H9 (cell line): ENCODE results near the gene COL4A1. TPM values are rescaled to one million over a fixed set of nuclear protein-coding genes. Genes with fewer than 3 reads are reported as not detected.

Experiments
- DNase-seq: peaks from one replicate; pipeline ENCODE4 v3.0.0-alpha.2; 2017
- H2AFZ ChIP-seq: one replicate; pipeline ENCODE4 v1.6.1; 2013; ENCODE audit warnings: mild to moderate bottlenecking, low read length, control low read depth, moderate library complexity
- H2AK5ac ChIP-seq: 2 replicates; pipeline ENCODE4 v1.6.1; 2013; ENCODE audit warnings: low read length, control low read depth, mixed read lengths; ENCODE audit not compliant: insufficient read length
- H2BK120ac ChIP-seq: one replicate; pipeline ENCODE4 v1.6.1; 2013; ENCODE audit warnings: low read depth, mild to moderate bottlenecking, low read length, control low read depth, inconsistent platforms; ENCODE audit not compliant: poor library complexity, severe bottlenecking
- H2BK12ac ChIP-seq: 2 replicates; pipeline ENCODE4 v1.6.1; 2013; ENCODE audit warnings: low read length, control low read depth, mixed read lengths, low read depth; ENCODE audit not compliant: insufficient read length
- H2BK15ac ChIP-seq: 2 replicates; pipeline ENCODE4 v1.6.1; 2013; ENCODE audit warnings: low read depth, low read length, control low read depth
- H2BK20ac ChIP-seq: one replicate; pipeline ENCODE4 v1.6.1; 2013; ENCODE audit warnings: low read depth, mild to moderate bottlenecking, low read length, control low read depth, inconsistent platforms; ENCODE audit not compliant: poor library complexity, severe bottlenecking
- H2BK5ac ChIP-seq: 2 replicates; pipeline ENCODE4 v1.6.1; 2013; ENCODE audit warnings: low read length, control low read depth, mixed read lengths; ENCODE audit not compliant: insufficient read length
- H3K14ac ChIP-seq: 2 replicates; pipeline ENCODE4 v1.6.1; 2013; ENCODE audit warnings: low read length, control low read depth; ENCODE audit not compliant: insufficient read depth
- H3K18ac ChIP-seq: 2 replicates; pipeline ENCODE4 v1.6.1; 2013; ENCODE audit warnings: low read depth, mild to moderate bottlenecking, mixed read lengths, low read length, control low read depth; ENCODE audit not compliant: insufficient read length
- H3K23ac ChIP-seq: 2 replicates; pipeline ENCODE4 v1.6.1; 2013; ENCODE audit warnings: low read length, control low read depth, mixed read lengths, low read depth; ENCODE audit not compliant: insufficient read length
- H3K23me2 ChIP-seq: 2 replicates; pipeline ENCODE4 v1.6.1; 2013; ENCODE audit warnings: low read depth, mild to moderate bottlenecking, mixed read lengths, low read length, control low read depth; ENCODE audit not compliant: insufficient read length, poor library complexity, severe bottlenecking
- H3K27ac ChIP-seq: 2 replicates; pipeline ENCODE4 v1.5.1; 2013; ENCODE audit warnings: low read length, control low read depth, mixed read lengths, low read depth; ENCODE audit not compliant: insufficient read length
- H3K27me3 ChIP-seq: 2 replicates; pipeline ENCODE4 v1.6.1; 2013; ENCODE audit warnings: low read length, control low read depth, inconsistent platforms; ENCODE audit not compliant: insufficient read depth
- H3K4ac ChIP-seq: 2 replicates; pipeline ENCODE4 v1.6.1; 2013; ENCODE audit warnings: low read depth, mild to moderate bottlenecking, control low read depth, inconsistent platforms, low read length, moderate library complexity
- H3K4me1 ChIP-seq: 2 replicates; pipeline ENCODE4 v1.6.1; 2013; ENCODE audit warnings: low read length, control low read depth, inconsistent platforms; ENCODE audit not compliant: insufficient read depth
- H3K4me2 ChIP-seq: 2 replicates; pipeline ENCODE4 v1.6.1; 2013; ENCODE audit warnings: low read length, control low read depth, mixed read lengths; ENCODE audit not compliant: insufficient read length, insufficient read depth
- H3K56ac ChIP-seq: 2 replicates; pipeline ENCODE4 v1.6.1; 2013; ENCODE audit warnings: low read depth, mild to moderate bottlenecking, mixed read lengths, low read length, control low read depth; ENCODE audit not compliant: insufficient read length
- H3K79me1 ChIP-seq: 2 replicates; pipeline ENCODE4 v1.6.1; 2013; ENCODE audit warnings: low read depth, mild to moderate bottlenecking, moderate library complexity, low read length, control low read depth, inconsistent platforms; ENCODE audit not compliant: insufficient read depth, poor library complexity, severe bottlenecking
- H3K79me2 ChIP-seq: 2 replicates; pipeline ENCODE4 v1.6.1; 2013; ENCODE audit warnings: low read length, control low read depth, inconsistent platforms; ENCODE audit not compliant: insufficient read depth
- H3K9ac ChIP-seq: 2 replicates; pipeline ENCODE4 v1.6.1; 2013; ENCODE audit warnings: low read length, control low read depth, mixed read lengths; ENCODE audit not compliant: insufficient read length; ENCODE audit errors: extremely low read depth
- H3K9me3 ChIP-seq: one replicate; pipeline ENCODE4 v1.6.1; 2013; ENCODE audit warnings: low read depth, low read length, inconsistent platforms; ENCODE audit not compliant: control insufficient read depth
- H3T11ph ChIP-seq: one replicate; pipeline ENCODE4 v1.6.1; 2013; ENCODE audit warnings: mild to moderate bottlenecking, low read length, control low read depth, inconsistent platforms
- H4K20me1 ChIP-seq: one replicate; pipeline ENCODE4 v1.6.1; 2013; ENCODE audit not compliant: control insufficient read depth, insufficient read length, insufficient read depth
- H4K5ac ChIP-seq: 2 replicates; pipeline ENCODE4 v1.6.1; 2013; ENCODE audit warnings: low read depth, mild to moderate bottlenecking, mixed read lengths, low read length, control low read depth; ENCODE audit not compliant: insufficient read length
- H4K8ac ChIP-seq: replicated peaks from 2 replicates; pipeline ENCODE4 v1.6.1; 2013; ENCODE audit warnings: low read length, control low read depth, mixed read lengths, low read depth; ENCODE audit not compliant: insufficient read length
- H4K91ac ChIP-seq: 2 replicates; pipeline ENCODE4 v1.6.1; 2013; ENCODE audit warnings: low read depth, mild to moderate bottlenecking, moderate library complexity, mixed read lengths, low read length, control low read depth; ENCODE audit not compliant: insufficient read length
- H3K27ac Mint-ChIP-seq, 3 experiments: 2 replicates in 2 of 3; 3 replicates in 1 of 3; pipeline ENCODE4 v1.8.0; 2020 to 2021; ENCODE audit warnings: mixed read lengths in 3 of 3, mild to moderate bottlenecking in 1 of 3, moderate library complexity in 1 of 3
- H3K27me3 Mint-ChIP-seq: 2 replicates; pipeline ENCODE4 v1.8.0; 2021; ENCODE audit warnings: low read depth, mild to moderate bottlenecking, moderate library complexity, mixed read lengths
- H3K36me3 Mint-ChIP-seq, 3 experiments: 2 replicates in 2 of 3; 3 replicates in 1 of 3; pipeline ENCODE4 v1.8.0; 2020 to 2021; ENCODE audit warnings: low read depth in 3 of 3, mixed read lengths in 3 of 3; ENCODE audit not compliant: insufficient read depth in 1 of 3
- H3K4me1 Mint-ChIP-seq, 2 experiments: 2 replicates each; pipeline ENCODE4 v1.8.0; 2020; ENCODE audit warnings: mixed read lengths in 2 of 2
- H3K4me3 Mint-ChIP-seq, 2 experiments: 2 replicates in 1 of 2; 3 replicates in 1 of 2; pipeline ENCODE4 v1.8.0; 2020 to 2021; ENCODE audit warnings: mild to moderate bottlenecking in 2 of 2, mixed read lengths in 2 of 2, moderate library complexity in 1 of 2
- H3K9me3 Mint-ChIP-seq, 2 experiments: 2 replicates in 1 of 2; 3 replicates in 1 of 2; pipeline ENCODE4 v1.8.0; 2020; ENCODE audit warnings: mild to moderate bottlenecking in 2 of 2, mixed read lengths in 2 of 2, moderate library complexity in 1 of 2
- CTCF ChIP-seq: fragments of 200-600 bp; sonication (generic); conservative IDR thresholded peaks from 3 replicates; pipeline ENCODE4 v1.8.0; 2021; ENCODE audit warnings: antibody characterized with exemption, mild to moderate bottlenecking
- WGBS: extraction: QIAGEN DNeasy Blood & Tissue Kit; methylation state at CpG from one replicate; pipeline ENCODE4 v1.1.7; 2013; ENCODE audit warnings: missing lambda C conversion rate, low lambda C conversion rate, mixed read lengths; ENCODE audit not compliant: insufficient read length; ENCODE audit errors: extremely low coverage; 5-methylcytosine and 5-hydroxymethylcytosine counted together
- total RNA-seq: library from RNA; stranded (reverse); gene quantifications from 2 replicates; pipeline ENCODE4 v1.2.1, GENCODE V29; 2021

The COL4A1 gene
- total RNA-seq, 1 experiment from 2014 or later, result 73.1 TPM

- Histone ChIP-seq H3K9ac (no peak overlapping the region), H2AK5ac (no peak overlapping the region), H3K56ac (no peak overlapping the region), H3K23me2 (no peaks in the 10 kb centered on the region), H3K23ac (no peak overlapping the region), H3K4ac (no peak overlapping the region), H4K8ac (no peak overlapping the region), H3T11ph (no peak overlapping the region), H3K27ac (no peak overlapping the region), H4K91ac (no peak overlapping the region), H2BK5ac (no peak overlapping the region), H3K9me3 (no peaks in the 10 kb centered on the region), H2BK12ac (no peak overlapping the region), H3K14ac (no peak overlapping the region), H3K79me1 (no peaks in the 10 kb centered on the region), H2BK120ac (no peak overlapping the region), H2BK20ac (no peak overlapping the region), H2AFZ (no peak overlapping the region), H3K18ac (no peak overlapping the region), H4K20me1 (no peaks in the 10 kb centered on the region), H3K79me2 (no peaks in the 10 kb centered on the region; the same call in 1 of the 2 replicates), H2BK15ac (no peak overlapping the region), H3K27me3 (no peaks in the 10 kb centered on the region), H3K4me1 (no peaks in the 10 kb centered on the region; the same call in 1 of the 2 replicates), H3K4me2 (no peak overlapping the region), H4K5ac (no peak overlapping the region)
- peaks cover 0 to 7% (median under 1%) of the 10 kb centered on the region in 3 experiments; a peak in 5 of 7 replicates for H3K36me3 Mint-ChIP-seq
- no peak for DNase-seq
- no CpG with 5 or more reads among the region's 6 CpGs for WGBS
- TF ChIP-seq CTCF, result no peak
- peaks cover 48 to 54% of the 10 kb centered on the region in 2 experiments for H3K4me1 Mint-ChIP-seq
- H3K27me3 Mint-ChIP-seq, result no peaks in the 10 kb centered on the region
- no peak overlapping the region for H3K4me3 Mint-ChIP-seq
- no peaks in the 10 kb centered on the region for H3K9me3 Mint-ChIP-seq
- H3K27ac Mint-ChIP-seq, result no peak overlapping the region; a peak in 2 of 7 replicates
Measured at GRCh38 chr13:110329258-110329657, 22.3 kb upstream of the COL4A1 start.
